GM23248 (cell line): Measurements from ENCODE around the gene AKR1D1.

Source experiments
- EZH2 ChIP-seq: fragments of 200-600 bp; sonication (generic); IDR thresholded peaks from 2 replicates; pipeline ENCODE4 v1.6.1; 2018; ENCODE audit warnings: antibody characterized with exemption, mild to moderate bottlenecking; ENCODE audit not compliant: insufficient read depth, poor library complexity, severe bottlenecking
- EZH2phosphoT487 ChIP-seq: fragments of 200-600 bp; sonication (generic); IDR thresholded peaks from 2 replicates; pipeline ENCODE4 v1.6.1; 2018; ENCODE audit warnings: antibody characterized with exemption, moderate library complexity, mild to moderate bottlenecking, low read depth; ENCODE audit not compliant: insufficient read depth

DNA sequence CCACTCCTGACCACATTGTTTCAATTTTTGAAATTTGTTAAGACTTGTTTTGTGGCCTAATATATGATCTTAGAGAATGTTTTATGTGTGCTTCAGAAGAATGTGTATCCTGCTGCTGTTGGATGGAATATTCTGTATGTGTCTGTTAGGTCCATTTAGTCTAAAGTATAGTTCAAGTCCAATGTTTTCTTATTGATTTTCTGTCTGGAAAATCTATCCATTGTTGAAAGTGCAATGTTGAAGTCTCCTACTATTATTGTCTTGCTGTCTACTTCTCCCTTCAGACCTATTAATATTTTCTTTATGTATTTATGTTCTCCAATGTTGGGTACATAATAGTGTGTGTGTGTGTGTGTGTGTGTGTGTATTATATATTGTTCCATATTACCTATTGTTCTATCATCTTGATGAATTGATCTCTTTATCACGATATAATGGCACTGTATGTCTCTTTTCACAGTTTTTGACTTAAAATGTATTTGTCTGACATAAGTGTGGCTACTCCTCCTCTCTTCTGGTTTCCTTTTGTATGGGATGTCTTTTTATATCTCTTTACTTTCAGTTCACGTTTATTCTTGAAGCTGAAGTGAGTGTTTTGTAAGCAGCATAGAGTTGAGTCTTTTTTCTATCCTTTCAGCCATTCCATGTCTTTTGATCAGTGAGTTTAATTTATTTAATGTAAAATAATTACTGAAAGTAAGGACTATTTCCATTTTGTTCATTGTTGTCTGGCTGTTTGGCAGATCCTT is 61.3 kb downstream of the AKR1D1 start:
- no peak for TF ChIP-seq EZH2
- no peak for TF ChIP-seq EZH2phosphoT487
